HL-60 (cell line): ENCODE data around the gene RUNX3.

ENCODE experiments used
- DNase-seq, 2 experiments: peaks; one replicate each; pipeline ENCODE4 v3.0.0-alpha.2; 2010 to 2020; ENCODE audit warnings: low read depth in 1 of 2, low spot score in 1 of 2
- H3K27ac ChIP-seq: fragments of 250-450 bp; sonication (Bioruptor Pico); replicated peaks from 2 replicates; pipeline ENCODE4 v1.5.1; 2020; ENCODE audit warnings: mild to moderate bottlenecking, moderate library complexity
- H3K27me3 ChIP-seq: fragments of 250-450 bp; sonication (Bioruptor Pico); 2 replicates; pipeline ENCODE4 v1.5.1; 2021; ENCODE audit warnings: mild to moderate bottlenecking, moderate library complexity; ENCODE audit not compliant: insufficient read depth, poor library complexity, severe bottlenecking
- H3K4me3 ChIP-seq: replicated peaks from 2 replicates; pipeline ENCODE4 v1.5.1; 2011; ENCODE audit warnings: mild to moderate bottlenecking, control low read depth, low read length; ENCODE audit not compliant: insufficient read depth
- CTCF ChIP-seq: IDR thresholded peaks from one replicate; pipeline ENCODE4 v1.5.1; 2011; ENCODE audit warnings: low read length, control low read depth, inconsistent platforms; ENCODE audit not compliant: insufficient read depth
- GABPA ChIP-seq: IDR thresholded peaks from 2 replicates; pipeline ENCODE4 v1.6.1; 2012; ENCODE audit warnings: low read depth
- POLR2AphosphoS5 ChIP-seq: IDR thresholded peaks from 2 replicates; pipeline ENCODE4 v1.6.1; 2012; ENCODE audit warnings: low read depth
- REST ChIP-seq: IDR thresholded peaks from 2 replicates; pipeline ENCODE4 v1.6.1; 2012; ENCODE audit warnings: low read depth; ENCODE audit not compliant: insufficient replicate concordance
- SPI1 ChIP-seq: IDR thresholded peaks from 2 replicates; pipeline ENCODE4 v1.6.1; 2012; ENCODE audit warnings: low read depth, mild to moderate bottlenecking, borderline replicate concordance

The RUNX3 gene

DNA sequence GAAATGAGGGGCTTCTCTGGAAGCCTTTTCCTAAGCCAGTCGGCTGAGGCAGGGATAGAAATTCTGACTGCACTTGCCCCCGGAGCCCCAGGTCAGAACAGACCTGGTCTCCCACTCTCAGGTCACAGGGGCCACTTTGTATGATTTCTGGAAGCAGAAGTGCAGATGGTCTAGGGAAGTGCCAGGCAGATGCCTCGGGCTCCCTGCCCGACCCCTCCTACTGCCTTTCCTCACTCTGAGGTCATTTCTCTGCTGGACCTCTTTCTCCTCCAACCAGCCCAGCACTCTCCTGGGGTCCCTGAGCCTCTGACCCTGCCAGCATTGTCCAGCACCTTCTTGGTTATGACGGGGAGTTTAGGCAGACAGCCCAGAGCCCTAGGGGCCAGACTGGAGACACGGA lies 8.7 kb downstream of the RUNX3 start:
- no peak overlapping the region for H3K4me3 ChIP-seq
- no peaks in the 10 kb centered on the region for H3K27me3 ChIP-seq
- H3K27ac ChIP-seq, result no peak overlapping the region
- no peak for DNase-seq
- TF ChIP-seq SPI1 (peak; percentile 32; the same call in 1 of the 2 replicates), CTCF (no peak)

GRCh38 chr1:24920533-24920925 lies 9.5 kb downstream of the RUNX3 start:
- no peak overlapping the region for H3K4me3 ChIP-seq
- no peak for TF ChIP-seq CTCF
- TF ChIP-seq GABPA, result no peak
- TF ChIP-seq REST, result no peak
- no peak for TF ChIP-seq POLR2AphosphoS5
- no peak for TF ChIP-seq SPI1
- H3K27me3 ChIP-seq, result no peaks in the 10 kb centered on the region
- no peak overlapping the region for H3K27ac ChIP-seq
- DNase-seq, result no peak

- TF ChIP-seq SPI1 (no peak), GABPA (no peak), POLR2AphosphoS5 (no peak), CTCF (no peak), REST (no peak)
- H3K27ac ChIP-seq, result no peak overlapping the region
- H3K27me3 ChIP-seq, result no peaks in the 10 kb centered on the region
- no peak overlapping the region for H3K4me3 ChIP-seq
- no peak for DNase-seq
Observed at GRCh38 chr1:24919791-24920532, 10.1 kb downstream of the RUNX3 start.
